Fibroblast of villous mesenchyme (primary cell): ENCODE results near the gene OR8U1. TPM values are rescaled to one million over a fixed set of nuclear protein-coding genes. Genes with fewer than 3 reads are reported as not detected.

Source experiments
- DNase-seq: peaks from one replicate; pipeline ENCODE4 v3.0.0-alpha.2; 2010; ENCODE audit warnings: low read depth
- H3K4me3 ChIP-seq: 2 replicates; pipeline ENCODE4 v1.5.1; 2011; ENCODE audit warnings: low read depth, mild to moderate bottlenecking, low read length
- CTCF ChIP-seq: IDR thresholded peaks from 2 replicates; pipeline ENCODE4 v1.5.1; 2012; ENCODE audit warnings: low read depth, mild to moderate bottlenecking, low read length; ENCODE audit not compliant: insufficient read depth
- total RNA-seq: library from RNA; depleted of rRNA; stranded (reverse); fragments of >200 nt; gene quantifications from 2 replicates; pipeline ENCODE4 v1.2.3, GENCODE V29; 2012

OR8U1 gene
- total RNA-seq = not detected in 2 replicates

GRCh38 chr11:56375324-56375723 is at the start of gene OR8U1:
Gene OR8U1, plus strand, starts transcription at chr11:56375624. Its CDS starts 0 bp downstream, at chr11:56375624.
- H3K4me3 ChIP-seq = no peak within 1 kb of the TSS
- TF ChIP-seq CTCF = no peak
- no peak for DNase-seq

GRCh38 chr11:56331861-56332491 is 43.4 kb upstream of the OR8U1 start:
- H3K4me3 ChIP-seq = no peak overlapping the region
- DNase-seq = no peak
- no peak for TF ChIP-seq CTCF

GRCh38 chr11:56333156-56333555 is 42.3 kb upstream of the OR8U1 start:
- no peak overlapping the region for H3K4me3 ChIP-seq
- no peak for TF ChIP-seq CTCF
- no peak for DNase-seq

- no peak for TF ChIP-seq CTCF
- H3K4me3 ChIP-seq = no peak overlapping the region
- DNase-seq = no peak
Measured at GRCh38 chr11:56340289-56340688, 35.1 kb upstream of the OR8U1 start.

- TF ChIP-seq CTCF = no peak
- no peak within 1 kb of the TSS for H3K4me3 ChIP-seq
- no peak for DNase-seq
Measured at GRCh38 chr11:56345739-56346138, 29.7 kb upstream of the OR8U1 start, which contains the start of gene OR8K1. Gene OR8K1, plus strand, starts transcription at chr11:56346039. Its CDS starts 0 bp downstream, at chr11:56346039.

- no peak for TF ChIP-seq CTCF
- DNase-seq = no peak
- no peak within 1 kb of the TSS for H3K4me3 ChIP-seq
Measured at GRCh38 chr11:56353991-56354390, 21.4 kb upstream of the OR8U1 start, which contains the start of gene OR8J1. Gene OR8J1, plus strand, starts transcription at chr11:56354291. Its CDS starts 5,956 bp downstream, at chr11:56360247.

- no peak for DNase-seq
- no peak for TF ChIP-seq CTCF
- no peak overlapping the region for H3K4me3 ChIP-seq
Measured at GRCh38 chr11:56380120-56380519, 4.7 kb downstream of the OR8U1 start.
